Dermis microvascular lymphatic vessel endothelial cell (primary cell): ENCODE measurements around the gene CACNA2D3. TPM values are rescaled to one million over a fixed set of nuclear protein-coding genes. Genes with fewer than 3 reads are reported as not detected.

Source experiments
- DNase-seq, 2 donors: peaks; one replicate each; pipeline versions ENCODE4 v3.0.0 to v3.0.0-alpha.2; 2010; ENCODE audit warnings: low read depth in 2 of 2
- total RNA-seq: library from RNA; depleted of rRNA; stranded (reverse); fragments of >200 nt; gene quantifications from 2 replicates; pipeline ENCODE4 v1.2.1, GENCODE V29; 2014

The CACNA2D3 gene
- total RNA-seq, 1 donor from 2014 or later, result not detected

DNA sequence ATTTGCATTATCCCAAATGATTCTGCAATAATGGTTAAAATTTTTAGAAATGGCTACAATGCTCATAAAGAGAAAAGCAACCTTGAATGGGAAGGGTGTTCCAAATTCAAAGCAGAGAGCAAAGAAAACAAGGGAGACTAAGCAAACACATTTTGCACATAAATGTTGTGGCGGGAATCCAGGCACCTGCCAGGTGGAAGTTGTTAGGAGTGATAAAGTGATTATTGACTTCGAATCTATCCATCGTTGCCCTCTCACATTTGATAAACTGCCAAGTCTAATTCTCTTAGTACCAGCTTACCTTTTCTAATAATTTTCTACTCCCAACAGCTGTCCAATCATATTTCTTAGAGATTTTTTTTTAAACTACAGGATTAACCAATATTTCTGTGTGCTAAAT is 244.5 kb downstream of the CACNA2D3 start:
- no peak for DNase-seq

DNA sequence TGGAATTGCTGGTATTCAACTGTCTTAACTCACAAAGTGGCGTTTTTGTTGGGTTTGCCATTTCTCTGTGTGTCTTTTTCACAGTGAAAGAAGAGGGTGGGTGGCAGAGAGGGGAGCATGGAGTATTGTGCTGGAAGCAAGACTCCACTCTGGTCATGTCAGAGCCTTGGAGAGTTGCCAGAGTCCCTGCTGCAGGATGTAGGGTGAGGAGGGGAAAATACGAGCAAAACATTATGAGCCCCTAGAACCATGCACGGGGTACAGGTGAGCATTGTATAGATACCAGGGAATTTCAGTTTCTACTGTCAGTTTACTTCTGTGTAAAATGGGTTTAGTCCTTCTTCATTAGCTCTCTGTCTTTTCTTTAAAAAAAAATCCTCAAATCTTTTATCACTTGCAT is 249.9 kb downstream of the CACNA2D3 start:
- DNase-seq, result no peak

DNA sequence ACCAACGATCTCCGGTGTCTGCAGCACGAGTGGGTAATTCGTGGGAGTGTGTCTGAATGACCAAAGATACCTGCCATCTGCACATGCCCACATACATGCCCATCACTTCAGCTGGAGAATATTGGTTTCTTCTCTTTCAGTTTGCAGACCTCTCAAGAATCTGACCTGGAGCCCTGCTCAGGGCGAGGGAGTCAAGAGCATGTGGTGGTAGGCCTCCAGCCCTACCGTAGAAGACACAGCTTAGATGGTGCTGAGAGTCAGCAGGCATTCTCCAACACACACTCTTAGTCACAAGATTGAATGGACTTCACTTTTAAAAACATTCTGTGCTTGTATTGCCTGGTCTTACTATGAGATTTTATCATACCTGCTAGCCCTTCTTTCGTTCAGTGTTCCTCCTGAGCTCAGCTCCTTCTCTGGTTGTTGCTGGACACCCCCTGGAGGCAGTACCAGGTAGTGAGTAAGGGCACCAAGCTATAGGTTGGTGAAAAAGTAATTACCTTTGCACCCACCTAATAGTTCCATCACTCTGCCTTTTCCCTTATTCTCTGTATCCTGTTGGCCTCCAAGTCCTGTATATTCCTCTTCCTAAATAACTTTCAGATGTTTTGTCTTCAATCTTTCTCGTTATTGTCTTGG is 252.0 kb downstream of the CACNA2D3 start:
- no peak for DNase-seq

DNA sequence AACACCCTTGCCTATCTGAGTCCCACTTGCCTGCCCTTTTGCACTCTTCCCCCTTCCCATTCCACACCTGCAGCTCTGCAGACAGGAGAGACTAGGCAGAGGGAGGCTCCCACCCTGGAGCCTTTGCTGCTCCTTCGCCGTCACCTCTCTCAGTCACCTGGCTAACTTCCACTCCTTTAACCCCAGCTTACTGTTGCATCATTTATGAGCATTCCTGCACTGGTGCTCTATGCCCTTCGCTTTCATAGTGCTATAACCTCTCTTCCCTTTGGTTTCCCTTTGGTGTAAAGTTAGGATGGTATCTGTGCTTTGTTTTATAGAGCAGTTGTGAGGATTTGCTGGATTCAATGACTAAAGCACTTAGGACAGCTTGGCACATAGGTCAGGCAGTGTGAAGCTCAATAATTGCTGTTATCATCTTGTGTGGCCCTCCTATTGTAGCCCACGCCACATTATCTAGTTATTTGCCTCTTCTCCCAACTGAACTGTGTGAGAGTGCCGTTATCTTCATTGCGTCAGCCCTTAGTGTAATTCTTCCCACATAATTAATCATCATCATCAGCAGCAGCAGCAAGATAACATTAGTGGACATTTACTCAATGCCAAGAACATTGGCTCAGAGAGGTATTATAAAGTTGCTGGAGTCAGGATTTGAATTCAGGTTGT is 253.9 kb downstream of the CACNA2D3 start:
- DNase-seq, result no peak

DNA sequence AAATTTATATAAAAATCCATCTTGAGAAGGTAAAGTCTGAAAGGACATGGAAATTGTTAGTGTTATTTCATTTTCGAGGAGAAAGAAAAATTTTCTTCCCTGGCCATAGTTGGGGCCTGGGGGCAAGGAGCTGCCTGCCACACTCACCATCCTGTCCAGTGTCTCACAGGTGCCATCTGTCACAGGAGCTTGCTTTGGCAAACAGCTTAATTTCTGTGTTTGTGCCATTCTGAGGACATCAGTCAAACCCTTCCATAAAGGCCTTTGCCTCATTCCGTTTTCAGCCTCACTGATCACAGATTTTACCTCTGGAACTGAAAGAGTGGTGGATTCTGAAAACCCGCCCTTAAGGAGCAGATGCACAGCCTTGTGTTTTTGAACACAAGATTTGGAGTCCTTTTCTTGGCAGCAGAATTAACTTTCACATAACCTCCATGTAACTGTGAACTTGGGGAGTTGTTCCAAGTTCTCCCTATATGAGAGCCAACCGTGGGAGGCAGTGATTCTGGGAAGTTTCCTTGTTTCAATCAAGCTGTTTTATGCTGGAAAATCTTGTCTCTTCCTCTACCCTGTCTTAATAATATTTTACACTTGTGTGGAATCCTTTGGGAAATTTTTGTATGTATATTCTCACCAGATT is 254.7 kb downstream of the CACNA2D3 start:
- DNase-seq, result no peak

DNA sequence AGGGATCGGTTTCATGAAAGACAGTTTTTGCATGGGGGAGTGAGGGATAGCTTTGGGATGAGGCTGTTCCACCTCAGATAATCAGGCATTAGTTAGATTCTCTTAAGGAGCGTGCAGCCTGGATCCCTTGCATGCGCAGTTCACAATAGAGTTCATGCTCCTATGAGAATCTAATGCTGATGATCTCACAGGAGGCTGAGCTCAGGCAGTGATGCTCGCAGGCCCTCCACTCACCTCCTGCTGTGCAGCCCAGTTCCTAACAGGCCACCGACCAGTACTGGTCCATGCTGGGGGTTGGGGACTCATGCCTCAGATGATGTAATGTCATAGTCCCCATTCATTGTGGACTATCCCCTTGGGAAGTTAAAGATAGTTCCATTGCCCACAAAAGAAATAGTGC is 255.8 kb downstream of the CACNA2D3 start:
- no peak for DNase-seq

DNA sequence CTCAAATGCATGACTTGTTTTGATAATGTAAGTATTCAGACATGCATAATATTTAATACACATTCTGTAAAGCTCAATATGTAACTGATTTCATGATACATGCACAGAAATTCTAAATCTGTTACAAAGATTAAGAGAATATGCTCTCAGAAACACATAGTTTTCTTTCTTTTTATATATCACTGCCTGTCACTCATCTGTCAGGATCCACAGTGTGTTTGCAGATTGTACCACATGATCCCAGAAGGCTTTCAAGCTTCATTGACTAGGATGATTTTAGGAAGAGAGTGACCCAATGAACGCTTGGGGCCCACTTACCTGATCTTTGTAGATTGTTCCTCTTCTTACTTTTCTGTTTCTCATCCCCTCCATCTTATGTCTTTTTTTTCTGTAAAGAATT is 261.9 kb downstream of the CACNA2D3 start:
- DNase-seq, result no peak

DNA sequence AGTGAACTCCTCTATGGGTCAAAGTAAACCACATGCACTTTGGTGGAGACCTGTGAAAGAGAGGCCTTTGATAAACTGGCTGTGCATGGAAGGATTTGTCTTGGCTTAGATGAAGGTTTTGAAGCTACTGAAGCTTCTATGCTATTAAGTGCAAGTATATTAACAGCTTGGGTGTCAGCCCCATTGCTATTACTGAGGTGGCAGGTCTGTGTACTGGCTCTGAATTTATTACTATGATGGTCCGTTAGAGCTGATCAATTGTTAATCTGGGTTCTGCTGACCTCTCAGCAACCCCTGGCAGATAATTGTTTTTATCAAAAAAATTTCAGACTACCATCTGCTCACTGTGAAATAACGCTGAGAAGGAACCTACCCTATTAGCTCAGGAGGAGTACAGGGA is 268.2 kb downstream of the CACNA2D3 start:
- DNase-seq, result no peak

DNA sequence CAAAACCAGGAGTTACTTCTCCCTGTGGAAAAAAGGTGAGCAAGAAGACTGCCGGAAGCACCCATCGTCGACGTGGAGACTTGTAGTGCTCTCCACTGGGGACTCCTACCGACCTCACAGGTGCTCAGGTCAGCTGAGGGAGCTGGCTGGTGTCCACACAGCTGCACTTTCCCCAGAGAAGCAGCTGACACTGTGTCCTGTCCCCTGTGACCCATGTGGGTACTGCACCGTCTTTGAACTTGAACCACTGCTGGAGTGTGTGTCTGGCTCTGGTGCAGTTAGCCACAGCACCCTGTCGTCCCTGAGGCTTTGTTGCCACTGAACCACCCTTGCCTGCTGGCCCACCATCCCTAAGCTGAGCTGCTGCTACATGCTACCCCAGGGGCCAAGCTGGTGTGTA is 270.8 kb downstream of the CACNA2D3 start:
- no peak for DNase-seq

DNA sequence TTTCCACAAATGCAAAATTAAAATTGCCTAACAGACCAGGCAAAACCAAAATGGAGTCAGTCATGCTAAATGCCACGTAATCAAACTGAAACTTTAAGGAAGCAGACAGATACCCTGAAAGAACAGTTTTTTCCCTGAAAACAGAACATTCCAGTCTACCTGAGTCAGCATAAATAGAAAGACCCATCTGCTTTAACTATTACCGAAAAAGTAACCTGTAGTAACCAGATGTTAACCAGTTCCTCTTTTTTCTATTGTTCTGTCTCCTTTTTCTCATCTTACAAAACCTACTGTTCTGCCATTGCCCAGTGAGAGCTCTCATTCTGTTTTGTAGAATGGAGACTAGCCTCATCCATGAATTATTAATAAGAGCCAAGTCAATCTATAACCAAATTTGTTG is 286.0 kb downstream of the CACNA2D3 start:
- no peak for DNase-seq

DNA sequence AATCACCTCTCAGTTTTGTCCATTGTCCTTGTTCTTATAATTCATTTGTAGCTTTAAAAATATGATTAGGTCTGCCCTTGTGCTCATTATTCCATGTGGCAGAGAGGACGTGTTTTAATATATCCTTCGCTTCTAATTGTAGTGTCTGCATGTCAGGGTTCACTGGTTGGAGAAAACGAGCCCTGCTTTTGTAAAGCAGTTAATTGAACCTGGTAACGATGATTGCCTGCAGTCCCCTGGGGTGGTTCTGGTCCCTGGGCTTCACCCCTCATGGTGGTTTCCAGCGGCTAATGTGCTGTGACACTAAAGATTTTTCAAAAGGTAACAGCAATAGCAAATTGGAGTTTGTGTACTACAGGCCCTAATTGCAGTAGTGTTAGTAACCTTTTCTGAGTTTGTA is 299.6 kb downstream of the CACNA2D3 start:
- no peak for DNase-seq

DNA sequence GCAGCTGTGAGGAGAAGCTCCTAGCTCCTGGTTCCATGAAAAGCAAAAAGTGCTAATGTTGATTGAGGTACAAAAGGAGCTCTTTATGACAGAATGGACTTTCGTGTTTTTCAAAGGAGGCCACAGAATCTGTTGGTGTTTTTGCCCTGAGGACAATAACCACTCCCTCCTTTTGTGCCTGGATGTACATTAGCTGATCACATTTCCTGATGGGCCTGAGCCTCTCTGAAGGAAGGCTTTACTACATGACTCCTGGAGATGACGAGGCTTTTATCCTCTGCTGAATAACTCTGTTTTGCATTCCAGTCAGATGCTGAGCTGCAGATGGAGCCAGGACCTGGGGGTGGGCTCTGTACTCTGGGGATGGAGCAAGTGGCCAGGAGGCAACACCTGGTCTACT is 301.9 kb downstream of the CACNA2D3 start:
- DNase-seq, result no peak

DNA sequence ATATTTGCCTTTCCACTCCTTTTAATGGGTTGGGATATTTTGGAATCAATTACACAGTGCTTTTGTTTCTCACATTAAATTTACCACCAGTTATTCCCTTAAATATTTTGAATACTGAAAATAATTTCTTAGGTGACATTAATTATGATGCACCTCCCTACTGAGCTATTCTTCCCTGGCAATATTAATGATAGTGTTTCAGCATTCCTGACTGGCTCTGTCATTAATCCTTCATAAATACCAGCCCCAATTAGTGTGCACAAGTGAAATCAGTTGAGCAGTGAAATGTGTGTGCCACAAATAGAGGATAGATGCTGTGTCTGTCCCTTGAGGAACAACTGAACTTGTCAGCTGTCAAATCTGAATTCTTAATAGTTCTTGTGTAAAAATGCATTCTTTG is 304.0 kb downstream of the CACNA2D3 start:
- no peak for DNase-seq

DNA sequence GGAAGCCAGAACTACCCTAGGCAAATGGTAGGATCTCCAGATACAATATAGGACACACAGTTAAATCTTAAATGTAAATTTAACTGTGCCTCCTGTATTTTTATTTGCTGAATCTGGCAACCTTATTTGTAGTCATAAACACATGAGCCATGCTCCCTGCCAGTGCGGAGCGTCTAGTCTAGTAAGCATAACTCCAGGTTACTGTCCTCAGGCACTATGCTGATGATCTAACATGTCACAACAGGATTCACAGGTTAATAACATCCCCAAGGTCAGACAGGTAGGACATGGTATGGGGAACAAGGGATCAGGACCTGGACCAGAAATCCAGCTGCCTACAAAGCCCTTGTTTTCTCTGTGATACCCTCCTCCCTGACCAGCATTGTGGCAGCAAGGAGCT is 305.1 kb downstream of the CACNA2D3 start:
- no peak for DNase-seq

DNA sequence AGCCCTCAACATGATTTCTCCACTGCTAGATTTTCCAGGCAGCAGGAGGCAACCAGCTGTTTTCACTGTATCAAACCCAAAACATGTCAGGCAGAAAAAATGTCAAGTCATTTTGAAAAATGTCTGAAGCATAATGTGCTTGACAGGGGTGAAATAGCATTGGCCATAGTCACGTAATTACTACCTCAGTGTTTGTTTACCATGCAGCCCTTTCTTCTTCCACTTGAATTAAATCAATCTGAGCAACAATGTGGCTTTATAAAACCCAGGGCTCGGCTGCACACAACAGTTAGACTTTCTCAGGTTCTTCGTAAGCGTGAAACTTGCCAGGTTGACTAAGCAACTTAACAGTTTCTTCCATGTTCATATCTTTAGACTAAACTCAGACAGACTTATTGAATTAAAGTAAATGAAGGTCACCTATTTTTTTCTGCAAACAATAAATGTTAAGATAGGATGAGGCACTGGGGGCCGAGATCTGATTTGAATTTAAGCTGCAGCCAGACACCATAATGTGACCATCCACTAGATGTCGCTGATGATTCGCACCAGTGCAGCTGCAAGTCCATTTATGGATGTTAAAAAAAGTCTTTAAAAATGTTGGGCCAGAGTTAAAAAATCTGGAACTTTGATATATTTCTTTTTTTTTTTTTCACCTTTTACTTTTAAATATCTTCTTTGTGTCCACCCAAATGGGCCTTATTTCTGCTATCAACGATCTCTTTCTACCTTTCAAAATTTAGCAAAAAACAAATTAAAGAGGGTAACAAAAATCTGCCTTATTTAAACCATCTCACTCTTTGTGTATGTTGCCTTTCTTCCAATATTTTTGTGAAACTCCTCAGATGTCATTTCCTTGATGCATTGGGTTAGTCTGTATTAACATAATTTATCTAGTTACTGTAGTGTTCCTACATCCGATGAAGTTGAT is 305.9 kb downstream of the CACNA2D3 start:
- peak; percentile 25 to 61 for DNase-seq

DNA sequence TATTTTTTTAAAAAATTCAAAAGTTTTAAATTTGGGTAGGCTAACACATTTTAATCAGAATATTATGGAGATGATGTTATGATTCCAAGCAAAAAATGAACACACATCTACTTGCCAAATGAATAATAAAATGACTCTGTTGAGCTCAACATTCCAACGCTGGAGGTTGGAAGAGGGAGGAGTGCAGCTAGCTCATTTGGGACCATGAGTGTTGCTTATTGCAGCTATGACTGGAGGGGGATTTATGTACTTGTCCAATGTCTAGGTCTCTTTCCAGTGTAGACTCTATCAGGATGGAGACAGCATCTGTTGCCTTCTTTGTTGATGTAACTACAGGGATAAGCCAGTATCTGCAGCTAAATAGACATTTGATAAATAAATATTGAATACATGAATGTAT is 310.6 kb downstream of the CACNA2D3 start:
- no peak for DNase-seq

DNA sequence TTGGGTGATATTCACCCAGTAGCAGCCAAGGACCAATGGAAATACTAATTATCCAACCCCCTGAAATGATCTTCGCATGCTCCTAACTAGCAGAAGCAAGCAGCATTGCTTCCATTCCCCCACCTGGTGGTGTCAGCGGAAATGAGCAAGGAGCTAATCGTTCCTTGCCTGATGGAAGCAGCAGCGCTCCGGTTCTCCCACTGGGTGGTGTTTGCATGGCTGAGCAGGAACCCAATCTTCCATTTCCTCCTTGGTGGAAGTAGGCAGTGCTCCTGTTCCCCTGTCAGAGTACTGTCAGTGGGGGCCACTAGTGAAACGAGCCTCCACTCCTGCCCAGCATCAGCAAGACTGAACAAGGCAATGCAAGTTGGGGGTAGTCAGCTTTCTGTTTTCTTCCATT is 311.5 kb downstream of the CACNA2D3 start:
- no peak for DNase-seq

DNA sequence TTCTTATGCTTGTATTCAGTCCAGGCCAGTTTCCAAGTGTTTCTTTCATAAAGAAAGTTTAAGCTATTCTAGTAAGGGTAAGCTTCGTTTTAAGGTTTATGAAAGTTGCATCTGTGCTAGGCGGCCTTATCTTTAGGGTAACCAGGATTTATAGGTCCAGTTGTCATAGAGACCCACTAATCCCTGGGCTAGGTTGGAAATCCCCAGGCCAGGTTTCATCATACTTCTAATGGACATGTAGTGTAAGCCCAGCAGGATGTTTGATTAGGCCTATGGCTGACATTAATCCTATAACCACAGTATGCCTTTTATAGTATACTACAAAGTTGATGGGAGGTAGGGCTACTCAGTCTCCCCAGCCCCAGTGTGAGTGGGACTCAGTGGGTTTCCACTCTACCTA is 312.4 kb downstream of the CACNA2D3 start:
- no peak for DNase-seq

DNA sequence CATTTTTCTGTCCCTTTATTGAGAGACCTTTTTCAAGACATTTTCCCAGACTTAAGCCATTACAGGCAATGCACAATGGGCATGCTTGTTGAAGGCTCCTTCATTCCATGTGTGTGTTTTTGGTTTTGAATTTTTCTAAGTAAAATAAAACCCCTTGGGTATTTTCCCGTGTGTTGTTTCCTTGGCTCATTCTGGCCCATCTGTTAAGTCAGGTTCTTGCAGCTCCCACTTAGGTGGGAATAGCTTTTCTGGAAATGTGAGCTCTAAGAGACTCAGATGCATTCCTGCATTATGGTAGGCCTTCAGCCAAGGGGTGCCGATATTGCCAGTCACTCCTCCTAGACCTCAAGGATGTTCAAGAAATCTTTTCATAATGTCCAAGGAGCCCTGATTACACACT is 314.9 kb downstream of the CACNA2D3 start:
- no peak for DNase-seq

DNA sequence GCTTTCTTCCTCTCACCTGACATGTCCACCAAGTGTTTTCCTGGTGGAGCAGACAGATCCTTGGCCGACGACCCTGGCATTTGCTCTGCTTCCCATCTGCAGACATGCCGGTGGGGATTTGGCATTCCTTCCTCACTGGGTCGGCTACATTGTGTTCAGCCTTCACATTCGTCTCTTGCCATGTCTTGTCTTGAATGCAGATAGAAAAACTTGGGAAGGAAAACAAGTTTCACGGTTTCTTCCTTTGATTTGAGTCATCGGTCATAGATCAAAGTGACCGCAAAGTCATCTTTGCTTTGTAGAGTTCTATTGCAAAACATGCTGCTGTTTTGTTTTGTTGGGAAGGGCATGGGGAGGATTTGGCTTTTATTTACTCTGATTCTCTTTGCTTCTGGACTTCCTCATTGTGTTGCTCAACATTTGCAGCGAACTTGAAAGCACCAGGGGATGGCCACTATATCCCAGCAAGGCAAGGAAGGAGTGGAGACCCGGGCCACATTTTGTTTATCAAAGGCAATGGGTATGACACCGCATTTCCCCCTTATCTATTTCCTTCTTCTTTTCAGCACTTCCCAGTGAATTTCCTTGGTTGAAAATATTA is 321.3 kb downstream of the CACNA2D3 start:
- DNase-seq, result no peak

DNA sequence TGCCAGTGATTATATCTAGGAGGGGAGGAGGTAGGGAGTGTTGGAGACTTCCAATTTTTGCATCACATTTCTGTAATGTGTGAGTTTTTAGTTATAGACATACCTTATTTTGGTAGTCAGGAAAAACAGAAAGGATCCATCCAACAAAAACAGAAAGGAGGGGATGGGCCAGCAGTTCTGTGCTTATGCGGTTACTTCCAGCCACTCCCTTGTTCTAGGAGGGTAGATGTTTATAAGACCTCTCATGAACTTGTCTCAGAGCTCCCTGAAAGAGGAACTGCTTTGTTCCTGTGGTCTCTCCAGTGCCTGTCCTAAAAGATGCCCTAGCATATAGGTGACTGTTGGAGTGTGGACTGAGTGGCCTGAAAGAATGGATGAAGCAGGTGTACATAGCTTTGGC is 323.3 kb downstream of the CACNA2D3 start:
- no peak for DNase-seq

DNA sequence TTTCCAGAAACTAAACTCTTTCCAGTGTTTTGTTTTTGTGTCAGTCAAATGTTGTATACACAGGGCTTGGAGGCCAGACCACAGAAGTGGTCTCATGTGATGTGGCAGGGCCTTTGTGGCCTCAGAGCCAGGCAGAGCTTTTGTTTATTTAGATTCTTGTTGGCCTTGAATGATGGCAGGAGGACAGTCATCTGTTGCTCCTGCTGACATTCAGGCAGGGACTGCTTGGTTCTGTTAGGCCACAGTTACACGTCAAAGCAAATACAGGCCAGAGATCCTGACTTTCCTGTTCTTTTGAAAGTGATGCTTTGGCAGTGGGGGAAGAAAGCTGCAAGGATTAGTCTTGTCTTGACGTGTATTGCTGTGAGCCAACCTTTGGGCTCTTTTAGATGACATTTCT is 325.1 kb downstream of the CACNA2D3 start:
- DNase-seq, result no peak
